Epithelial cell of esophagus (primary cell): ENCODE measurements around the gene MYD88.

Experiments used
- DNase-seq: peaks from one replicate; pipeline ENCODE4 v3.0.0; 2010; ENCODE audit warnings: low read depth
- H3K4me3 ChIP-seq: 2 replicates; pipeline ENCODE4 v1.5.1; 2011; ENCODE audit warnings: mild to moderate bottlenecking, low read length, control low read depth
- TF ChIP-seq, protein P1 (sequence below): IDR thresholded peaks from 2 replicates; pipeline ENCODE4 v1.5.1; 2011; ENCODE audit warnings: low read depth, mild to moderate bottlenecking, low read length, control low read depth, inconsistent platforms; ENCODE audit not compliant: insufficient read depth; ENCODE audit errors: missing control alignments

The MYD88 gene

GRCh38 chr3:38136393-38136776, 2.1 kb upstream of the MYD88 start:
- H3K4me3 ChIP-seq = peak overlapping the region; percentile 82
- TF ChIP-seq, protein P1, sequence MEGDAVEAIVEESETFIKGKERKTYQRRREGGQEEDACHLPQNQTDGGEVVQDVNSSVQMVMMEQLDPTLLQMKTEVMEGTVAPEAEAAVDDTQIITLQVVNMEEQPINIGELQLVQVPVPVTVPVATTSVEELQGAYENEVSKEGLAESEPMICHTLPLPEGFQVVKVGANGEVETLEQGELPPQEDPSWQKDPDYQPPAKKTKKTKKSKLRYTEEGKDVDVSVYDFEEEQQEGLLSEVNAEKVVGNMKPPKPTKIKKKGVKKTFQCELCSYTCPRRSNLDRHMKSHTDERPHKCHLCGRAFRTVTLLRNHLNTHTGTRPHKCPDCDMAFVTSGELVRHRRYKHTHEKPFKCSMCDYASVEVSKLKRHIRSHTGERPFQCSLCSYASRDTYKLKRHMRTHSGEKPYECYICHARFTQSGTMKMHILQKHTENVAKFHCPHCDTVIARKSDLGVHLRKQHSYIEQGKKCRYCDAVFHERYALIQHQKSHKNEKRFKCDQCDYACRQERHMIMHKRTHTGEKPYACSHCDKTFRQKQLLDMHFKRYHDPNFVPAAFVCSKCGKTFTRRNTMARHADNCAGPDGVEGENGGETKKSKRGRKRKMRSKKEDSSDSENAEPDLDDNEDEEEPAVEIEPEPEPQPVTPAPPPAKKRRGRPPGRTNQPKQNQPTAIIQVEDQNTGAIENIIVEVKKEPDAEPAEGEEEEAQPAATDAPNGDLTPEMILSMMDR = no peak
- DNase-seq = no peak

GRCh38 chr3:38136777-38137614, 1.5 kb upstream of the MYD88 start, which contains the start of gene ACAA1:
Gene ACAA1, minus strand, starts transcription at chr3:38137127. Its CDS starts 92 bp downstream, at chr3:38137035.
- peak within 1 kb of the TSS; percentile 82 for H3K4me3 ChIP-seq
- TF ChIP-seq, protein P1 = no peak
- peak; percentile 100 for DNase-seq

DNA sequence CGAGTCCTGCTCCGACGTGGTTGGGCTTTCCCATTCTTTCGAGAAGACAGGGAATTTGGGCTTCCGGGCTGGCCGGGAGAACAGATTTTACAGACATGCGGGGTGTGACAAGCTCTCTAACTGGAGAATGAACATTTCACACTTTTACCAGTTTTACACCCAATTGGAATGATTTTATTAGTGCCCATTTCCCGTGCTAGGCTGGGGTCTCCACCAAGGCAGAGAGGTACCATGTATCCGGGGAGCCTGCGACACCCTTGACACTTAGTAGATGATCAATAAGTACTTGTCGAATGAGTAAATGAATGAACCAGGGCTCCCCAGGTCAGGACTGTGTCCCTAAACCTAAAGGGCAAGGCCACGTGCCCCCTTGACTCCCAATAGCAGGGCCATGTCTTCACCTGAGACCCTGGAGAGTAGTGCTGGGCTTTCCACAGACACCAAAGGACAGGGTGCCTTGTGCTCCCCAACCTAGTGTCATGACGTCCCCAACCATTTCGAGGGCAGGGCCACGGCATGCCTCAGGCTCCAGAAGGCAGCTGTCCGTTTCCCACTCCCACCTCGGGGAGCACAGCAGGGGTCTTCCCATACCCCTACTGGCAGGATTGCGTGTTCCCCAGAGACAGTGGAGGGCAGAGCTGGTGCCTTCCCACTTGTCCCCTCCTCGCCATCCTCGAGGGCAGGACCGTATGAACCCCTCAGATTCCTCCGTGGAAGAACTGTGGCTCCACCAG, 679 bp upstream of the MYD88 start:
- H3K4me3 ChIP-seq = peak overlapping the region; percentile 82
- TF ChIP-seq, protein P1 = no peak
- no peak for DNase-seq

DNA sequence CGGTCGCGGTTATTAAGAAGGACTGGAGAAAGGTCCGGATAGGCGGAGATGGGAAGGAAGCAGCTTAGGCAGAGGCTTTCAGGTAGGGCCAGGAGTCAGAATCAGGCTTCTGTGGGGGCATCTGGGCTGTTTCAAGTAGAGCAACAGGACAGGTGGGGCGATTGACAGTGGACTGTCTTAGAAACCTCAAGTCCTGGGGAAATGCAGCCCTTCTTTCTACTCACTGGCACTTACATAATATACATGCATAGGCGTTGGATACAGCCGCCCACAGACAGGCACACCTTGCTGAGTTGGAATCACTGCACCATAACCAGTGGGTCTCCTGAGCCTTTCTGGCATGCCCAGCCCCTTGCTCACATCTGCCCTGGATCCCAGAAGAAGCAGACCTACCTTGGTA, 730 bp downstream of the MYD88 start:
- DNase-seq = peak; percentile 33
- TF ChIP-seq, protein P1 = no peak

DNA sequence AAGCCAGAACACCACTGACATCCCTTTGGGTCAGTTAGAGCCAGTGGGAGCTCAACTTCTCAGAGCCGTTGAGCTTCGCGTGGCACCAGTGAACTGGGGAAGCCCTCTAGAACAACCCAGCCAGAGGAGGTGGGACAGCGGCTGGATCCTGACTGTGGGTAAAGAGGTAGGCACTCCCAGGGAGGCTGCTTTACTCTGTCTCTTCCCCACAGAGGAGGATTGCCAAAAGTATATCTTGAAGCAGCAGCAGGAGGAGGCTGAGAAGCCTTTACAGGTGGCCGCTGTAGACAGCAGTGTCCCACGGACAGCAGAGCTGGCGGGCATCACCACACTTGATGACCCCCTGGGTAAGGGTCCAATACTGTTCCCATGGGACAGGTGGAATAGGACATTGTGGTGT, 1.2 kb downstream of the MYD88 start:
- no peak for DNase-seq
- TF ChIP-seq, protein P1 = no peak
- peak overlapping the region; percentile 82 for H3K4me3 ChIP-seq

More for the DNA sequence above, 730 bp downstream of the MYD88 start:
- H3K4me3 ChIP-seq = peak overlapping the region; percentile 82

DNA sequence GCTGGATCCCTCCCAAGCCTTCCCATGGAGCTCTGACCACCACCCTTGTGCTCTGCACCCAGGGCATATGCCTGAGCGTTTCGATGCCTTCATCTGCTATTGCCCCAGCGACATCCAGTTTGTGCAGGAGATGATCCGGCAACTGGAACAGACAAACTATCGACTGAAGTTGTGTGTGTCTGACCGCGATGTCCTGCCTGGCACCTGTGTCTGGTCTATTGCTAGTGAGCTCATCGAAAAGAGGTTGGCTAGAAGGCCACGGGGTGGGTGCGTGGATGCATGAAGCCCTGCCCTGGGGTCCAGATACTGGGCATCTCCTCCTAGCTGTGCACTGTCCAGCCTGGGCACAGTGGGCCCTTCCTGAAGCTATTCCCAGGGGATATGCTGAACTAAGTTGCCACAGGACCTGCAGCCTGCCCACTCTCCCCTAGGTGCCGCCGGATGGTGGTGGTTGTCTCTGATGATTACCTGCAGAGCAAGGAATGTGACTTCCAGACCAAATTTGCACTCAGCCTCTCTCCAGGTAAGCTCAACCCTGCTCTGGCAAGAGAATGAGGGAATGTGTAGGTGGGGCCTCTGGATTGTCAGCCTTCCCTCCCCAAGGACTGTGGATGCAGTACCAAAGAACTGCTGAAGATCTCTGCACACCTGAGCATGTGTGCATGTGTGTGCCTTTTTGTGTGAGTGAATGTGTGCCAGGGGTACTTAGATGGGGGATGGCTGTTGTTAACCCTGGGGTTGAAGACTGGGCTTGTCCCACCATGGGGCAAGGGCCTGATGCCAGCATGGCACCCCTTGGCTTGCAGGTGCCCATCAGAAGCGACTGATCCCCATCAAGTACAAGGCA, 2.1 kb downstream of the MYD88 start:
- TF ChIP-seq, protein P1 = no peak
- no peak for DNase-seq
- no peak overlapping the region for H3K4me3 ChIP-seq
